GM12878 (cell line): ENCODE data around the gene ARFRP1. TPM values are rescaled to one million over a fixed set of nuclear protein-coding genes. Genes with fewer than 3 reads are reported as not detected.
A peak's percentile ranks its signal among the peaks of the same experiment; 100 is the strongest.

ENCODE experiments used
- ATAC-seq: fragments of 200-7000 bp; cut with Tn5 transposase; 3 replicates; pipeline ENCODE4 v1.9.1; 2020; ENCODE audit warnings: mild to moderate bottlenecking, moderate library complexity
- BruUV-seq: library from RNA; stranded (reverse); fragments of 400-500 nt; replicated peaks from 2 replicates; lab custom pipeline; 2021; lab: Mats Ljungman, UMichigan
- CTCF ChIA-PET: fragments of 300-600 bp; sonication (Branson Sonifier 250); formaldehyde crosslinking; extraction: SDS; loops from one replicate; lab custom pipeline; 2021; ENCODE audit warnings: inconsistent platforms; lab: Yijun Ruan, JAX
- POLR2A ChIA-PET: fragments of 350-600 bp; formaldehyde crosslinking; extraction: SDS; loops from one replicate; lab custom pipeline; 2021; ENCODE audit warnings: inconsistent platforms; lab: Charles Lee
- RAD21 ChIA-PET: fragments of 300-600 bp; sonication (Branson Sonifier 250); formaldehyde crosslinking; loops from one replicate; lab custom pipeline; 2023; ENCODE audit warnings: antibody characterized with exemption; ENCODE audit not compliant: unreplicated experiment; lab: Charles Lee
- SMC1A ChIA-PET: fragments of 300-600 bp; sonication (Branson Sonifier 250); formaldehyde crosslinking; loops from one replicate; lab custom pipeline; 2023; ENCODE audit not compliant: unreplicated experiment, uncharacterized antibody; lab: Charles Lee
- DNase-seq: peaks from one replicate; pipeline ENCODE4 v3.0.0-alpha.2; 2011; ENCODE audit warnings: low read depth, low spot score
- FAIRE-seq: peaks from 3 replicates; lab custom pipeline; 2011; peaks lifted over from hg19 to GRCh38; lab: Jason Lieb, UNC
- H2AFZ ChIP-seq: 2 replicates; pipeline ENCODE4 v1.6.0; 2011; ENCODE audit warnings: low read depth, low read length, control low read depth; ENCODE audit not compliant: control insufficient read depth
- H3K27ac ChIP-seq: 2 replicates; pipeline ENCODE4 v1.5.1; 2011; ENCODE audit warnings: control low read depth; ENCODE audit not compliant: control insufficient read depth, insufficient read depth
- H3K27me3 ChIP-seq, 2 experiments: replicated peaks in 1 of 2; 2 replicates each; pipeline versions ENCODE4 v1.6.0 to v1.6.1; 2011; ENCODE audit warnings: low read length in 1 of 2; ENCODE audit not compliant: control insufficient read depth in 2 of 2, insufficient read depth in 2 of 2
- H3K36me3 ChIP-seq, 2 experiments: 2 replicates each; pipeline ENCODE4 v1.5.1; 2011; ENCODE audit warnings: low read length in 1 of 2; ENCODE audit not compliant: control insufficient read depth in 2 of 2, insufficient read depth in 2 of 2
- H3K4me1 ChIP-seq: 2 replicates; pipeline ENCODE4 v1.6.1; 2011; ENCODE audit warnings: mild to moderate bottlenecking, low read length, moderate library complexity, mixed read lengths; ENCODE audit not compliant: control insufficient read depth, insufficient read depth
- H3K4me2 ChIP-seq: 2 replicates; pipeline ENCODE4 v1.6.0; 2011; ENCODE audit warnings: control low read depth; ENCODE audit not compliant: control insufficient read depth, insufficient read depth
- H3K4me3 ChIP-seq: fragments of 200-600 bp; sonication (generic); 2 replicates; pipeline ENCODE4 v1.5.1; 2016
- H3K79me2 ChIP-seq: 2 replicates; pipeline ENCODE4 v1.6.0; 2011; ENCODE audit warnings: low read length; ENCODE audit not compliant: control insufficient read depth, insufficient read depth
- H3K9ac ChIP-seq: 2 replicates; pipeline ENCODE4 v1.8.0; 2011; ENCODE audit warnings: low read length, control low read depth, mixed read lengths; ENCODE audit not compliant: control insufficient read depth, insufficient read depth
- H3K9me3 ChIP-seq: replicated peaks from 3 replicates; pipeline ENCODE4 v1.5.1; 2011; ENCODE audit warnings: mild to moderate bottlenecking, low read length; ENCODE audit not compliant: control insufficient read depth, insufficient read depth
- H4K20me1 ChIP-seq: 2 replicates; pipeline ENCODE4 v1.6.0; 2011; ENCODE audit not compliant: control insufficient read depth, insufficient read depth
- IRF4 ChIP-seq: IDR thresholded peaks from 2 replicates; pipeline ENCODE4 v1.6.1; 2011; ENCODE audit warnings: low read depth, low read length
- LARP7 ChIP-seq: fragments of 450-650 bp; IDR thresholded peaks from 2 replicates; pipeline ENCODE4 v1.6.1; 2017; ENCODE audit warnings: mild to moderate bottlenecking
- NR2C1 ChIP-seq: fragments of 450-650 bp; IDR thresholded peaks from 2 replicates; pipeline ENCODE4 v1.6.1; 2017; ENCODE audit warnings: antibody characterized with exemption, mild to moderate bottlenecking, moderate library complexity
- NR2C2 ChIP-seq: IDR thresholded peaks from 2 replicates; pipeline ENCODE4 v1.6.1; 2011; ENCODE audit warnings: borderline replicate concordance, low read depth; ENCODE audit not compliant: control insufficient read depth, insufficient read length
- NR2F1 ChIP-seq: fragments of 450-650 bp; conservative IDR thresholded peaks from 2 replicates; pipeline ENCODE4 v1.6.1; 2017; ENCODE audit warnings: mild to moderate bottlenecking
- PAX5 ChIP-seq: IDR thresholded peaks from 2 replicates; pipeline ENCODE4 v1.6.1; 2011; ENCODE audit warnings: low read depth, low read length, borderline replicate concordance
- PAX8 ChIP-seq: fragments of 450-650 bp; IDR thresholded peaks from 2 replicates; pipeline ENCODE4 v1.6.1; 2017; ENCODE audit warnings: mild to moderate bottlenecking, moderate library complexity
- POLR2A ChIP-seq: IDR thresholded peaks from 2 replicates; pipeline ENCODE4 v1.6.1; 2011; ENCODE audit warnings: low read depth, mild to moderate bottlenecking, low read length
- POLR2AphosphoS2 ChIP-seq: IDR thresholded peaks from 2 replicates; pipeline ENCODE4 v1.6.1; 2011; ENCODE audit warnings: low read depth, mild to moderate bottlenecking, low read length, improper control_type of control experiment, moderate library complexity
- POU2F2 ChIP-seq: IDR thresholded peaks from 3 replicates; pipeline ENCODE4 v1.6.1; 2011; ENCODE audit warnings: low read depth, mild to moderate bottlenecking, low read length, borderline replicate concordance
- TCF12 ChIP-seq: IDR thresholded peaks from 2 replicates; pipeline ENCODE4 v1.6.1; 2011; ENCODE audit warnings: low read depth, mild to moderate bottlenecking, low read length
- YY1 ChIP-seq: IDR thresholded peaks from 2 replicates; pipeline ENCODE4 v1.6.1; 2011; ENCODE audit warnings: low read depth, mild to moderate bottlenecking, low read length
- ZNF207 ChIP-seq: fragments of 450-650 bp; IDR thresholded peaks from 2 replicates; pipeline ENCODE4 v1.6.1; 2014; ENCODE audit warnings: antibody characterized with exemption, mild to moderate bottlenecking, borderline replicate concordance
- ZNF622 ChIP-seq: fragments of 450-650 bp; IDR thresholded peaks from 2 replicates; pipeline ENCODE4 v1.6.1; 2017; ENCODE audit warnings: mild to moderate bottlenecking, inconsistent platforms
- WGBS: methylation state at CpG from one replicate; pipeline ENCODE4 v1.1.6; 2016; ENCODE audit warnings: low lambda C conversion rate; ENCODE audit not compliant: insufficient replicate concordance, insufficient coverage; ENCODE audit errors: missing lambda C conversion rate; 5-methylcytosine and 5-hydroxymethylcytosine counted together
- in situ Hi-C: fragments of 300-500 bp; cut with MboI; formaldehyde crosslinking; loops from 9 replicates; pipeline ENCODE4 v1.14.3; 2018; ENCODE audit warnings: mixed read lengths
- intact Hi-C: fragments of 100-400 bp; cut with micrococcal nuclease; formaldehyde crosslinking; loops from one replicate; pipeline ENCODE4 v1.14.2; 2022; ENCODE audit not compliant: unreplicated experiment
- polyA plus RNA-seq, 11 experiments: library from polyadenylated mRNA; depleted of rRNA in 4 of 11; unstranded in 6 of 11; stranded (reverse) in 5 of 11; fragments of >200 nt; fragmentation: Nextera tagmentation in 4 of 11; fragmentation: Illumina TruSeq in 1 of 11; extraction: Ambion mirVana in 4 of 11; extraction: Trizol in 1 of 11; gene quantifications; 1 replicate in 1 of 11; 2 replicates in 10 of 11; pipeline versions ENCODE4 v1.2.1 to v1.2.3, GENCODE V29; 2011 to 2016; ENCODE audit warnings: inconsistent platforms in 2 of 11, missing spikeins in 2 of 11, low read depth in 1 of 11
- total RNA-seq, 4 experiments: library from RNA; depleted of rRNA in 3 of 4; stranded (reverse); fragments of >200 nt in 3 of 4; fragmentation: Illumina TruSeq in 1 of 4; extraction: Trizol in 1 of 4; gene quantifications; 2 replicates each; pipeline versions ENCODE4 v1.2.1 to v1.2.3, GENCODE V29; 2013 to 2021
- TF ChIP-seq, protein P1 (sequence below): IDR thresholded peaks from 2 replicates; pipeline ENCODE4 v1.6.1; 2012; ENCODE audit warnings: low read length, inconsistent platforms
- TF ChIP-seq, protein P2 (sequence below): fragments of 450-650 bp; conservative IDR thresholded peaks from 2 replicates; pipeline ENCODE4 v1.6.1; 2017; ENCODE audit warnings: mild to moderate bottlenecking, moderate library complexity
- TF ChIP-seq, protein P3 (sequence below): fragments of 450-650 bp; IDR thresholded peaks from 2 replicates; pipeline ENCODE4 v1.6.1; 2016; ENCODE audit warnings: mild to moderate bottlenecking

The ARFRP1 gene
- total and polyA plus RNA-seq, 10 of the 15 experiments (the other 5 are each of a cell fraction or from before 2014, with no cell fraction given) = 0.37 to 71.7 (median 34.6) TPM

DNA sequence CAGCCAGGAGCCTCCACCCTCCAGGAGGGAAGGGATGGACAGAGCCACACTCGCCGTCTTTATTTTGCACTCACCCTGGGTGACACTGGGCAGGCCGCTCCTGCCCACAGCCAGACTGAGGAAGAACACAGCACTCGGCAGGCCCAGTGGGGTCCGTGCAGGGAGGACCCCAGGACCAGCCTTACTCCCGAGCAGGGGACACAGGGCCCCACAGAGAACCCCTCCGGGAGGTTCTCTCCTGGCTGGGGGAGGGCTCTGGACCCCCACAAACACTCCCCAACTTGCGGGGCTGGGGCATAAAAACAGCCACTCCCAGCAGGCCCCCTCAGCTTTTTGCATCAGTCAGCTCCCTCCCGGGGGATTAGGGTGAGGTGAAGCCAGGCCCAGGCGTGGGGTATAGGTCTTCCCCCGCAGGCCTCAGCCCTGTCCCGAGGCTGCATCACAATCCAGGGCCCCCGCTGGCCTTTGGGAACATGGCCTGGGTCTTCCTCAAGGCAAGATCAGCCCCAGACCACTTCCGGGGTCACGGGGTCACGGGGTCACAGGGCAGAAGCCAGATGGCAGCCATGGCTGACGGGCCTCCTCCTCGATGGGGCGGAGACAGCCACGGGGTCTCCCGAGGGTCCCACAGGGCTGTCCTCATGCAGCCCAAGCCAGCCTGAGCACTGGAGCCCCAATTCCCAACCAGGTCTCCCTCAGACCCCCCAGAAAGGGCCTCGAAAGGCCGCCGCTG is 8.1 kb downstream of the ARFRP1 start:
- peak; percentile 41 for ATAC-seq
- Histone ChIP-seq H3K4me3 (no peak overlapping the region), H3K4me2 (peak overlapping the region; percentile 19; the same call in 1 of the 2 replicates), H3K27me3 (no peaks in the 10 kb centered on the region), H3K36me3 (peaks cover under 1 to 3% of the 10 kb centered on the region in 2 experiments; a peak in 3 of 4 replicates), H2AFZ (no peak overlapping the region), H3K9ac (peak overlapping the region; percentile 20; the same call in 1 of the 2 replicates), H3K79me2 (no peaks in the 10 kb centered on the region), H3K4me1 (peaks cover 16% of the 10 kb centered on the region), H3K27ac (peak overlapping the region; percentile 75), H3K9me3 (no peaks in the 10 kb centered on the region), H4K20me1 (no peaks in the 10 kb centered on the region)
- DNase-seq = no peak
- FAIRE-seq = no peak
- ChIA-PET CTCF (interaction anchor here (1.0 to 1.6 kb wide), 2 partner anchors 8 to 162 kb away, joined by 4 to 8 read pairs; partner anchors contain the start of genes ARFRP1, PTK6 and ZGPAT), RAD21 (interaction anchor here (1.6 kb wide), 1 partner anchor 8 kb away, joined by 4 read pairs; the partner anchor contains the start of genes ARFRP1 and ZGPAT), SMC1A (interaction anchor here (1.3 to 1.6 kb wide), 2 partner anchors 38 to 162 kb away, joined by 3 read pairs; no protein-coding TSS in a partner anchor), POLR2A (interaction anchor here (1.1 kb wide), 1 partner anchor 162 kb away, joined by 3 read pairs; the partner anchor contains the start of gene PTK6)
- TSS peak; percentile 46 for BruUV-seq
- intact Hi-C loops = loop anchor here (2.0 kb wide), 1 partner anchor 87 kb away; no protein-coding TSS in a partner anchor
- 36% methylated on average over 21 of the region's 24 CpGs for WGBS
- TF ChIP-seq POLR2AphosphoS2 = no peak
- no peak for TF ChIP-seq PAX8
- TF ChIP-seq TCF12 = no peak
- TF ChIP-seq POU2F2 = no peak
- peak; percentile 81 for TF ChIP-seq NR2C1
- TF ChIP-seq, protein P1, sequence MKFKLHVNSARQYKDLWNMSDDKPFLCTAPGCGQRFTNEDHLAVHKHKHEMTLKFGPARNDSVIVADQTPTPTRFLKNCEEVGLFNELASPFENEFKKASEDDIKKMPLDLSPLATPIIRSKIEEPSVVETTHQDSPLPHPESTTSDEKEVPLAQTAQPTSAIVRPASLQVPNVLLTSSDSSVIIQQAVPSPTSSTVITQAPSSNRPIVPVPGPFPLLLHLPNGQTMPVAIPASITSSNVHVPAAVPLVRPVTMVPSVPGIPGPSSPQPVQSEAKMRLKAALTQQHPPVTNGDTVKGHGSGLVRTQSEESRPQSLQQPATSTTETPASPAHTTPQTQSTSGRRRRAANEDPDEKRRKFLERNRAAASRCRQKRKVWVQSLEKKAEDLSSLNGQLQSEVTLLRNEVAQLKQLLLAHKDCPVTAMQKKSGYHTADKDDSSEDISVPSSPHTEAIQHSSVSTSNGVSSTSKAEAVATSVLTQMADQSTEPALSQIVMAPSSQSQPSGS = no peak
- 0 out of 2 replicates have a peak, but pooled peaks have one; percentile 9 for TF ChIP-seq PAX5
- TF ChIP-seq, protein P2, sequence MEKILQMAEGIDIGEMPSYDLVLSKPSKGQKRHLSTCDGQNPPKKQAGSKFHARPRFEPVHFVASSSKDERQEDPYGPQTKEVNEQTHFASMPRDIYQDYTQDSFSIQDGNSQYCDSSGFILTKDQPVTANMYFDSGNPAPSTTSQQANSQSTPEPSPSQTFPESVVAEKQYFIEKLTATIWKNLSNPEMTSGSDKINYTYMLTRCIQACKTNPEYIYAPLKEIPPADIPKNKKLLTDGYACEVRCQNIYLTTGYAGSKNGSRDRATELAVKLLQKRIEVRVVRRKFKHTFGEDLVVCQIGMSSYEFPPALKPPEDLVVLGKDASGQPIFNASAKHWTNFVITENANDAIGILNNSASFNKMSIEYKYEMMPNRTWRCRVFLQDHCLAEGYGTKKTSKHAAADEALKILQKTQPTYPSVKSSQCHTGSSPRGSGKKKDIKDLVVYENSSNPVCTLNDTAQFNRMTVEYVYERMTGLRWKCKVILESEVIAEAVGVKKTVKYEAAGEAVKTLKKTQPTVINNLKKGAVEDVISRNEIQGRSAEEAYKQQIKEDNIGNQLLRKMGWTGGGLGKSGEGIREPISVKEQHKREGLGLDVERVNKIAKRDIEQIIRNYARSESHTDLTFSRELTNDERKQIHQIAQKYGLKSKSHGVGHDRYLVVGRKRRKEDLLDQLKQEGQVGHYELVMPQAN = no peak
- peak; percentile 33; the same call in 1 of the 2 replicates for TF ChIP-seq LARP7
- TF ChIP-seq, protein P3, sequence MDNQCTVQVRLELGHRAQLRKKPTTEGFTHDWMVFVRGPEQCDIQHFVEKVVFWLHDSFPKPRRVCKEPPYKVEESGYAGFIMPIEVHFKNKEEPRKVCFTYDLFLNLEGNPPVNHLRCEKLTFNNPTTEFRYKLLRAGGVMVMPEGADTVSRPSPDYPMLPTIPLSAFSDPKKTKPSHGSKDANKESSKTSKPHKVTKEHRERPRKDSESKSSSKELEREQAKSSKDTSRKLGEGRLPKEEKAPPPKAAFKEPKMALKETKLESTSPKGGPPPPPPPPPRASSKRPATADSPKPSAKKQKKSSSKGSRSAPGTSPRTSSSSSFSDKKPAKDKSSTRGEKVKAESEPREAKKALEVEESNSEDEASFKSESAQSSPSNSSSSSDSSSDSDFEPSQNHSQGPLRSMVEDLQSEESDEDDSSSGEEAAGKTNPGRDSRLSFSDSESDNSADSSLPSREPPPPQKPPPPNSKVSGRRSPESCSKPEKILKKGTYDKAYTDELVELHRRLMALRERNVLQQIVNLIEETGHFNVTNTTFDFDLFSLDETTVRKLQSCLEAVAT = no peak
- peak; percentile 13 for TF ChIP-seq NR2C2
- TF ChIP-seq NR2F1 = peak; percentile 87
- TF ChIP-seq IRF4 = no peak
- peak; percentile 19; the same call in 1 of the 2 replicates for TF ChIP-seq YY1
- TF ChIP-seq POLR2A = peak; percentile 59
- TF ChIP-seq ZNF207 = no peak
- TF ChIP-seq ZNF622 = no peak
- in situ Hi-C loops = no loop called here
